ENCODE data around the gene RAB23.

Gene RAB23

GRCh38 chr6:57242505-57242904 lies 20.4 kb upstream of the RAB23 start:
- DNase-seq (ENCODE audit: low spot score), result no peak

- DNase-seq (ENCODE audit: low spot score), result no peak
These were observed 4.1 kb upstream of the RAB23 start for GRCh38 chr6:57226221-57226620.

- no peak for DNase-seq (ENCODE audit: low spot score)
These were observed 2.8 kb upstream of the RAB23 start for GRCh38 chr6:57224769-57225515.

GRCh38 chr6:57222743-57223077 lies 603 bp upstream of the RAB23 start:
- DNase-seq (ENCODE audit: low spot score), result no peak

GRCh38 chr6:57221191-57221935 lies 744 bp downstream of the RAB23 start:
- DNase-seq (ENCODE audit: low spot score), result peak; percentile 42

- no peak for DNase-seq (ENCODE audit: low spot score)
These were observed 1.9 kb downstream of the RAB23 start for GRCh38 chr6:57220083-57220703.

GRCh38 chr6:57217270-57217669 lies 4.8 kb downstream of the RAB23 start:
- no peak for DNase-seq (ENCODE audit: low spot score)

GRCh38 chr6:57216235-57217101 lies 5.6 kb downstream of the RAB23 start:
- no peak for DNase-seq (ENCODE audit: low spot score)

- no peak for DNase-seq (ENCODE audit: low spot score)
These were observed 6.8 kb downstream of the RAB23 start for GRCh38 chr6:57215260-57215659.

GRCh38 chr6:57210060-57210459 lies 12.0 kb downstream of the RAB23 start:
- DNase-seq (ENCODE audit: low spot score), result no peak

GRCh38 chr6:57209030-57209429 lies 13.1 kb downstream of the RAB23 start:
- DNase-seq (ENCODE audit: low spot score), result no peak

- DNase-seq (ENCODE audit: low spot score), result no peak
These were observed 14.2 kb downstream of the RAB23 start for GRCh38 chr6:57207872-57208271.

GRCh38 chr6:57207141-57207540 lies 15.0 kb downstream of the RAB23 start:
- DNase-seq (ENCODE audit: low spot score), result no peak

- DNase-seq (ENCODE audit: low spot score), result no peak
These were observed 16.4 kb downstream of the RAB23 start for GRCh38 chr6:57205550-57206328.

GRCh38 chr6:57201718-57202117 lies 20.4 kb downstream of the RAB23 start:
- no peak for DNase-seq (ENCODE audit: low spot score)

- no peak for DNase-seq (ENCODE audit: low spot score)
These were observed 23.0 kb downstream of the RAB23 start for GRCh38 chr6:57198926-57199636.

- DNase-seq (ENCODE audit: low spot score), result no peak
These were observed 26.6 kb downstream of the RAB23 start for GRCh38 chr6:57195457-57195856.

- DNase-seq (ENCODE audit: low spot score), result no peak
These were observed 28.9 kb downstream of the RAB23 start for GRCh38 chr6:57193177-57193576.

- no peak for DNase-seq (ENCODE audit: low spot score)
These were observed 32.0 kb downstream of the RAB23 start for GRCh38 chr6:57190140-57190539.

- DNase-seq (ENCODE audit: low spot score), result no peak
These were observed 38.8 kb downstream of the RAB23 start for GRCh38 chr6:57183336-57183735.

GRCh38 chr6:57182017-57182432 lies 40.1 kb downstream of the RAB23 start:
- no peak for DNase-seq (ENCODE audit: low spot score)
